ENCODE data around the gene ADAT1. TPM values are rescaled to one million over a fixed set of nuclear protein-coding genes. Genes with fewer than 3 reads are reported as not detected.

The ADAT1 gene
- total RNA-seq, 2 donors from 2014 or later: 50.1 to 54.9 TPM

DNA sequence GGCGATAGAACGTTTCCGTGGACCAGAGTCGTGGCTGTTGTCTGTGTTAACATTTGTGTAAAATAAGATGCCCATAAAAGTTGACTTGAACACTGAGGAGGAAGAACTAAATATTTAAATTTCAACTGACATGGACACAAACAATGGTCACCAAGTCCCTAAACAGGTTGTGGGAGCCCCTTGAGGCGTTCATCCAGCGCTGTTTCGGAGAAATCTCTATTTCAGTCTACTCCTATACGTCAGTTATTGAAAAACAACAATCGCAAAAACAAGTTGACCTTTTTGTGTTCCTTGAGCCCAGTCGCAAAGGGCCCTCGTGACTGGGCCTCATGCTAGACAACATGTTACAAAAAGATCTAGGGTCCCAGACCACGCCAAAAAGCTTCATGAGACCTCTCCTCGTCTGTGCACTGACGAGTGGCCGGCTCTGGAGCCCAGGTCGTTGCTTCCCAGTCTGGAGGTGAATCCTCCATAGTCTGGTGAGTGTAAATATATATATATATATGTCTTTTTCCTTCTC is 66.6 kb downstream of the ADAT1 start:
- no peaks in the 10 kb centered on the region for H3K36me3 Mint-ChIP-seq (ENCODE audit: low read depth)
- DNase-seq: no peak
- no peaks in the 10 kb centered on the region for H3K27me3 Mint-ChIP-seq (ENCODE audit: insufficient read depth)
- 52 to 78% methylated on average over 8 to 15 of the region's 16 CpGs for WGBS, 2 experiments (ENCODE audit: insufficient coverage in 1 of 2, insufficient read length in 1 of 2)
- TF ChIP-seq, protein P1, sequence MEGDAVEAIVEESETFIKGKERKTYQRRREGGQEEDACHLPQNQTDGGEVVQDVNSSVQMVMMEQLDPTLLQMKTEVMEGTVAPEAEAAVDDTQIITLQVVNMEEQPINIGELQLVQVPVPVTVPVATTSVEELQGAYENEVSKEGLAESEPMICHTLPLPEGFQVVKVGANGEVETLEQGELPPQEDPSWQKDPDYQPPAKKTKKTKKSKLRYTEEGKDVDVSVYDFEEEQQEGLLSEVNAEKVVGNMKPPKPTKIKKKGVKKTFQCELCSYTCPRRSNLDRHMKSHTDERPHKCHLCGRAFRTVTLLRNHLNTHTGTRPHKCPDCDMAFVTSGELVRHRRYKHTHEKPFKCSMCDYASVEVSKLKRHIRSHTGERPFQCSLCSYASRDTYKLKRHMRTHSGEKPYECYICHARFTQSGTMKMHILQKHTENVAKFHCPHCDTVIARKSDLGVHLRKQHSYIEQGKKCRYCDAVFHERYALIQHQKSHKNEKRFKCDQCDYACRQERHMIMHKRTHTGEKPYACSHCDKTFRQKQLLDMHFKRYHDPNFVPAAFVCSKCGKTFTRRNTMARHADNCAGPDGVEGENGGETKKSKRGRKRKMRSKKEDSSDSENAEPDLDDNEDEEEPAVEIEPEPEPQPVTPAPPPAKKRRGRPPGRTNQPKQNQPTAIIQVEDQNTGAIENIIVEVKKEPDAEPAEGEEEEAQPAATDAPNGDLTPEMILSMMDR (conservative IDR thresholded peaks at IDR 0.05): no peak
- Histone ChIP-seq H3K27ac (ENCODE audit: low read depth, low read length) (no peak overlapping the region), H3K4me3 (ENCODE audit: low read length) (peak overlapping the region; percentile 94), H3K36me3 (ENCODE audit: control insufficient read depth, insufficient read depth, low read length) (no peaks in the 10 kb centered on the region), H3K4me1 (ENCODE audit: control insufficient read depth, insufficient read depth, low read length) (no peaks in the 10 kb centered on the region), H3K9me3 (ENCODE audit: control insufficient read depth, low read length) (no peaks in the 10 kb centered on the region), H3K27me3 (ENCODE audit: control insufficient read depth, insufficient read depth, low read length, poor library complexity, severe bottlenecking) (no peaks in the 10 kb centered on the region), H3K9ac (ENCODE audit: extremely low read depth, low read length, poor library complexity, severe bottlenecking) (no peak overlapping the region)
- H3K4me3 Mint-ChIP-seq: peak overlapping the region; percentile 84
- H3K9me3 Mint-ChIP-seq: no peaks in the 10 kb centered on the region
- H3K4me1 Mint-ChIP-seq: peaks cover 8% of the 10 kb centered on the region
- no peak overlapping the region for H3K27ac Mint-ChIP-seq

DNA sequence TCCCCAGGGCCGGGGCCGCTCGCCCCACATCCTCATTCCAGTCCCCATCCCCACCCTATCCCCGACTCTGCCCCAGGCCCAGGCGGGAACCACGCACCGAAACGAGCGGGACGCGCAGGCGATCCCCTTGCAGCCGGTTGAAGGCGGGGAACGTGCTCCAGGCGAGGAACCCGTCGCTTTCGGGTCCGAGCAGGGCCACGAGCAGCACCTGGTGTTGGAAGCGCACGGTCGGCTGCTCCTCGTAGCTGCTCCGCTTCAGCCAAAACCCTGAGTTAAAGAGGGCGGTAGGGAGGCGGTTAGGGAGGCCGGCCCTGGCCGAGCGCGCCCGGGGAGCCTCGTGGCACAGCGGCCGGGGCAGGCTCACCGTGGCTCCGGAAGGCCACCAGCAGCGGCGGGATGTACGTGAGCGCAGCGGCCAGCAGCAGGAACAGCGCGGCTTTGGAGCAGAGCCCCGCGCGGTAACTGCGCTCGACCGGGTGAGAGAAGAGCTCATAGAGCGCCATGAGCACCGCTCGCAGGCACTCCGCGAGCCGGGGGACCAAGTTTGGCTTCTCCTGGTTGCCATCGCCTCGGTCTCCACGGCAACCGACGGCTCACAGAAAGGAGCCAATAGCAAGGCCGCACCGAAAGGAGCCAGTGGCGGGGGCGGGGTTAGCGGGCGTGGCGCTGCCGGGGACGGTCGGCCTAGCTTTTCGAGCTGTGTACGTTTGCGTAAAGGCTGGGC is 67.2 kb downstream of the ADAT1 start, which contains the start of gene TMEM231:
TSS of gene TMEM231 (minus strand) at position 546 of the 724 bp plus-strand sequence. CDS start at position 503, 43 bp downstream.
- Mint-ChIP-seq H3K4me1 (peaks cover 8% of the 10 kb centered on the region), H3K27me3 (ENCODE audit: insufficient read depth) (no peaks in the 10 kb centered on the region), H3K27ac (peak within 1 kb of the TSS; percentile 96), H3K4me3 (peak within 1 kb of the TSS; percentile 84), H3K9me3 (no peaks in the 10 kb centered on the region), H3K36me3 (ENCODE audit: low read depth) (no peaks in the 10 kb centered on the region)
- Histone ChIP-seq H3K4me1 (ENCODE audit: control insufficient read depth, insufficient read depth, low read length) (no peaks in the 10 kb centered on the region), H3K9ac (ENCODE audit: extremely low read depth, low read length, poor library complexity, severe bottlenecking) (peak within 1 kb of the TSS; percentile 66), H3K27me3 (ENCODE audit: control insufficient read depth, insufficient read depth, low read length, poor library complexity, severe bottlenecking) (no peaks in the 10 kb centered on the region), H3K36me3 (ENCODE audit: control insufficient read depth, insufficient read depth, low read length) (no peaks in the 10 kb centered on the region), H3K9me3 (ENCODE audit: control insufficient read depth, low read length) (no peaks in the 10 kb centered on the region), H3K27ac (ENCODE audit: low read depth, low read length) (peak within 1 kb of the TSS; percentile 78), H3K4me3 (ENCODE audit: low read length) (peak within 1 kb of the TSS; percentile 94)
- WGBS, 2 experiments (ENCODE audit: insufficient coverage in 1 of 2, insufficient read length in 1 of 2): 0 to 1% methylated on average over 26 to 75 of the region's 75 CpGs
- DNase-seq: peak; percentile 99
- TF ChIP-seq, protein P1 (conservative IDR thresholded peaks at IDR 0.05): peak; percentile 46

DNA sequence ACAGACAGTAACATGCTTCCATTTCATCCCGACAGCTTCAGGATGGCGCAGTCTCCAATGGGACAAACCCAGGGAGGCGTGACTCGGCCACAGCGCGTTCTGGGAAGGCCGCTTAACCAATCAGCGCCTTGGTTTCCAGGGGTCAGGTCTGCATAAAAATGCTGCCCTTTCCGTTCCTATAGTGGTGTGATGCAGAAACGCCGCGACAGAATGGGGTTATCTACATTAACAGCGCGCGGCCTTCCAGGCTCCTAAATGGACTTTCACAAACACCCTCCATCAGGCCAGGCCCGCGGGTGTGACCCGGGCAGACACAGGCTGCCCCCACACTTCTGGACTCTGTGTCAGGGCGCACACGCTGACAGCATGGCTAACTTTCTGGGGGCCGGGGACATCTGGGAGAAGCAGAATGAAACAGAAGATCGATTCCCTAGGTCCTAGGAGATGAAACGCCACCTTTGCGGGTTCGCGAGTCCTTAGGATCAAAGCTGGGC is 67.8 kb downstream of the ADAT1 start:
- Mint-ChIP-seq H3K9me3 (no peaks in the 10 kb centered on the region), H3K27me3 (ENCODE audit: insufficient read depth) (no peaks in the 10 kb centered on the region), H3K4me3 (peak overlapping the region; percentile 84), H3K4me1 (peaks cover 8% of the 10 kb centered on the region), H3K36me3 (ENCODE audit: low read depth) (no peaks in the 10 kb centered on the region), H3K27ac (peak overlapping the region; percentile 96)
- Histone ChIP-seq H3K27me3 (ENCODE audit: control insufficient read depth, insufficient read depth, low read length, poor library complexity, severe bottlenecking) (no peaks in the 10 kb centered on the region), H3K27ac (ENCODE audit: low read depth, low read length) (peak overlapping the region; percentile 78), H3K9me3 (ENCODE audit: control insufficient read depth, low read length) (no peaks in the 10 kb centered on the region), H3K4me1 (ENCODE audit: control insufficient read depth, insufficient read depth, low read length) (no peaks in the 10 kb centered on the region), H3K4me3 (ENCODE audit: low read length) (peak overlapping the region; percentile 94), H3K36me3 (ENCODE audit: control insufficient read depth, insufficient read depth, low read length) (no peaks in the 10 kb centered on the region), H3K9ac (ENCODE audit: extremely low read depth, low read length, poor library complexity, severe bottlenecking) (peak overlapping the region; percentile 66)
- 0 to 1% methylated on average over 24 to 26 of the region's 26 CpGs for WGBS, 2 experiments (ENCODE audit: insufficient coverage in 1 of 2, insufficient read length in 1 of 2)
- TF ChIP-seq, protein P1 (conservative IDR thresholded peaks at IDR 0.05): no peak
- peak; percentile 97 for DNase-seq

Measured in endodermal cell (in vitro differentiated cells).